Spleen (tissue), 7 donors: Measurements from ENCODE around the gene PRDX2.
A peak's percentile ranks its signal among the peaks of the same experiment; 100 is the strongest.

Experiments used
- CTCF ChIP-seq, 11 experiments: fragments of 200-600 bp in 7 of 11; fragments of 450-650 bp in 4 of 11; sonication (generic) in 4 of 11; IDR thresholded peaks in 8 of 11; conservative IDR thresholded peaks in 3 of 11; 1 replicate in 7 of 11; 2 replicates in 4 of 11; pipeline versions ENCODE4 v1.4.0 to v1.8.0; 2016 to 2021; ENCODE audit warnings: antibody characterized with exemption in 11 of 11, inconsistent platforms in 4 of 11, mild to moderate bottlenecking in 1 of 11
- POLR2A ChIP-seq, 3 donors: fragments of 450-650 bp; IDR thresholded peaks; one replicate each; pipeline ENCODE4 v1.5.1; 2017; ENCODE audit warnings: antibody characterized with exemption in 3 of 3, mild to moderate bottlenecking in 1 of 3
- POLR2AphosphoS5 ChIP-seq, 3 donors: sonication (generic); formaldehyde crosslinking; IDR thresholded peaks; one replicate each; pipeline ENCODE4 v1.5.1; 2017; ENCODE audit warnings: antibody characterized with exemption in 3 of 3
- donor health status: DM: no; HTN: no; CAD: no; lungs with moderate emphysema.
- donor health status: DM: no; HTN: no; CAD: no.
- donor health status: DM: no; HTN: no; CAD: no.

- TF ChIP-seq CTCF (IDR thresholded peaks at IDR 0.05 in 8 of 11, conservative IDR thresholded peaks at IDR 0.05 in 3 of 11), result peak in 5 of 11 experiments; percentile 15 to 44 (median 40)
- TF ChIP-seq POLR2AphosphoS5 (IDR thresholded peaks at IDR 0.05), result peak; percentile 86 to 94 (median 87)
- no peak for TF ChIP-seq POLR2A (IDR thresholded peaks at IDR 0.05)
Observed at GRCh38 chr19:12806242-12807081, 4.9 kb upstream of the PRDX2 start, which contains the start of gene RNASEH2A.
